ENCODE data around the gene CPED1. TPM values are rescaled to one million over a fixed set of nuclear protein-coding genes. Genes with fewer than 3 reads are reported as not detected.

CPED1 gene
- total RNA-seq, 1 experiment from 2014 or later: 0.13 TPM

GRCh38 chr7:120995654-120996053, 7.1 kb downstream of the CPED1 start:
- Mint-ChIP-seq H3K4me3 (no peak overlapping the region), H3K27ac (no peak overlapping the region), H3K4me1 (no peaks in the 10 kb centered on the region), H3K27me3 (ENCODE audit: low read depth) (no peaks in the 10 kb centered on the region; the same call in 1 of the 2 replicates), H3K9me3 (no peaks in the 10 kb centered on the region), H3K36me3 (ENCODE audit: insufficient read depth in 1 of 3, low read depth in 3 of 3) (no peaks in the 10 kb centered on the region)
- H2BK12ac ChIP-seq (ENCODE audit: insufficient read length, low read depth, low read length): no peak overlapping the region
- no peak overlapping the region for H3K56ac ChIP-seq (ENCODE audit: insufficient read length, low read depth, low read length)
- H3K79me2 ChIP-seq (ENCODE audit: insufficient read depth, low read length): no peaks in the 10 kb centered on the region
- no peak overlapping the region for H2BK15ac ChIP-seq (ENCODE audit: low read depth, low read length)
- no peak overlapping the region for H3K27ac ChIP-seq (ENCODE audit: insufficient read length, low read depth, low read length)
- H2AFZ ChIP-seq (ENCODE audit: low read length): no peak overlapping the region
- H4K8ac ChIP-seq (replicated peaks; ENCODE audit: insufficient read length, low read depth, low read length): no peak overlapping the region
- no peak overlapping the region for H3T11ph ChIP-seq (ENCODE audit: low read length)
- H3K23ac ChIP-seq (ENCODE audit: insufficient read length, low read depth, low read length): no peak overlapping the region
- H3K79me1 ChIP-seq (ENCODE audit: insufficient read depth, low read depth, low read length, poor library complexity, severe bottlenecking): no peaks in the 10 kb centered on the region
- TF ChIP-seq CTCF (conservative IDR thresholded peaks at IDR 0.05): no peak
- H3K9ac ChIP-seq (ENCODE audit: extremely low read depth, insufficient read length, low read length): no peak overlapping the region
- H2AK5ac ChIP-seq (ENCODE audit: insufficient read length, low read length): no peak overlapping the region
- H3K14ac ChIP-seq (ENCODE audit: insufficient read depth, low read length): no peak overlapping the region
- no peak overlapping the region for H3K18ac ChIP-seq (ENCODE audit: insufficient read length, low read depth, low read length)
- DNase-seq: no peak
- no peak overlapping the region for H4K91ac ChIP-seq (ENCODE audit: insufficient read length, low read depth, low read length)
- H4K20me1 ChIP-seq (ENCODE audit: control insufficient read depth, insufficient read depth, insufficient read length): no peaks in the 10 kb centered on the region
- no peak overlapping the region for H2BK20ac ChIP-seq (ENCODE audit: low read depth, low read length, poor library complexity, severe bottlenecking)
- H3K9me3 ChIP-seq (ENCODE audit: control insufficient read depth, low read depth, low read length): no peaks in the 10 kb centered on the region
- H3K4ac ChIP-seq (ENCODE audit: low read depth, low read length): no peak overlapping the region
- H2BK120ac ChIP-seq (ENCODE audit: low read depth, low read length, poor library complexity, severe bottlenecking): no peak overlapping the region
- no peak overlapping the region for H3K4me2 ChIP-seq (ENCODE audit: insufficient read depth, insufficient read length, low read length)
- no peaks in the 10 kb centered on the region for H3K4me1 ChIP-seq (ENCODE audit: insufficient read depth, low read length)
- no peaks in the 10 kb centered on the region for H3K23me2 ChIP-seq (ENCODE audit: insufficient read length, low read depth, low read length, poor library complexity, severe bottlenecking)
- H4K5ac ChIP-seq (ENCODE audit: insufficient read length, low read depth, low read length): no peak overlapping the region
- H3K27me3 ChIP-seq (ENCODE audit: insufficient read depth, low read length): no peaks in the 10 kb centered on the region
- H2BK5ac ChIP-seq (ENCODE audit: insufficient read length, low read length): no peak overlapping the region
- WGBS (ENCODE audit: extremely low coverage, insufficient read length, low lambda C conversion rate): no CpG with 5 or more reads among the region's 2 CpGs

Measured in H9 (cell line).